Measurements from ENCODE around the gene C19orf12. TPM values are rescaled to one million over a fixed set of nuclear protein-coding genes. Genes with fewer than 3 reads are reported as not detected.

The C19orf12 gene
- total and polyA plus RNA-seq, 8 donors: 11.0 to 16.9 (median 12.2) TPM

- no peak for DNase-seq
- ATAC-seq: peak in 1 of 4 donors; percentile 43
- H3K36me3 ChIP-seq: no peaks in the 10 kb centered on the region
- no peak overlapping the region for H3K27ac ChIP-seq
- peak overlapping the region in 1 of 4 donors; percentile 30 for H3K4me3 ChIP-seq
- no peak for TF ChIP-seq CTCF (IDR thresholded peaks at IDR 0.05)
- H3K4me1 ChIP-seq: peaks cover 0 to 4% (median 0%) of the 10 kb centered on the region in 3 donors
- no peaks in the 10 kb centered on the region for H3K9me3 ChIP-seq
- no peak for FAIRE-seq
- WGBS, 2 donors: 4% methylated on average over 39 of the region's 39 CpGs
- intact Hi-C loops (cut with DNase I): no loop called here
- H3K27me3 ChIP-seq: peaks cover 0 to 19% (median 0%) of the 10 kb centered on the region in 4 donors
Observed at GRCh38 chr19:29724102-29724641, 9.1 kb upstream of the C19orf12 start.

DNA sequence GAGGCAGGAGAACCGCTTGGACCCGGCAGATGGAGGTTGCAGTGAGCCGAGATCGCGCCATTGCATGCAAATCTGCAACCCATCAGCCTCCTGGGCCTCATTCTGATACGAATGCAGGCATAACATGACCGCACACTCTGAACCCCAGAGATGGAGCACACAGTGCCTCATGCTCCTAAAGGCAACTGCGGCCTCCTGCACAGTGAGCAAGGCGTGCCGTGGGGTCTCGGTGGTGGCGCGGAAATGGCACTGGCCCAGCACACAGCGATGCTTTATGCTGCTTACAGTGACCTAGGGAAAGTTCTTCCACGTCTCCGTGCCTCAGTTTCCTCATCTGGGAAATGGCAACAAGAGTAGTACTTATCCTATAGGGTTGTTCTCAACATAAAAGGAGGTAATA is 2.0 kb upstream of the C19orf12 start:
- intact Hi-C loops (cut with DNase I): loop anchor here in 2 of 3 donors (5.0 kb wide), 1 partner anchor 105 kb away; no protein-coding TSS in a partner anchor
- TF ChIP-seq CTCF (IDR thresholded peaks at IDR 0.05): no peak
- Histone ChIP-seq H3K27ac (no peak overlapping the region), H3K9me3 (no peaks in the 10 kb centered on the region), H3K27me3 (no peaks in the 10 kb centered on the region), H3K36me3 (no peaks in the 10 kb centered on the region), H3K4me1 (peaks cover 7 to 18% (median 12%) of the 10 kb centered on the region in 3 donors), H3K4me3 (no peak overlapping the region)
- WGBS, 2 donors: 70 to 78% methylated on average over 16 of the region's 16 CpGs
- no peak for FAIRE-seq
- no peak for ATAC-seq
- DNase-seq: no peak

DNA sequence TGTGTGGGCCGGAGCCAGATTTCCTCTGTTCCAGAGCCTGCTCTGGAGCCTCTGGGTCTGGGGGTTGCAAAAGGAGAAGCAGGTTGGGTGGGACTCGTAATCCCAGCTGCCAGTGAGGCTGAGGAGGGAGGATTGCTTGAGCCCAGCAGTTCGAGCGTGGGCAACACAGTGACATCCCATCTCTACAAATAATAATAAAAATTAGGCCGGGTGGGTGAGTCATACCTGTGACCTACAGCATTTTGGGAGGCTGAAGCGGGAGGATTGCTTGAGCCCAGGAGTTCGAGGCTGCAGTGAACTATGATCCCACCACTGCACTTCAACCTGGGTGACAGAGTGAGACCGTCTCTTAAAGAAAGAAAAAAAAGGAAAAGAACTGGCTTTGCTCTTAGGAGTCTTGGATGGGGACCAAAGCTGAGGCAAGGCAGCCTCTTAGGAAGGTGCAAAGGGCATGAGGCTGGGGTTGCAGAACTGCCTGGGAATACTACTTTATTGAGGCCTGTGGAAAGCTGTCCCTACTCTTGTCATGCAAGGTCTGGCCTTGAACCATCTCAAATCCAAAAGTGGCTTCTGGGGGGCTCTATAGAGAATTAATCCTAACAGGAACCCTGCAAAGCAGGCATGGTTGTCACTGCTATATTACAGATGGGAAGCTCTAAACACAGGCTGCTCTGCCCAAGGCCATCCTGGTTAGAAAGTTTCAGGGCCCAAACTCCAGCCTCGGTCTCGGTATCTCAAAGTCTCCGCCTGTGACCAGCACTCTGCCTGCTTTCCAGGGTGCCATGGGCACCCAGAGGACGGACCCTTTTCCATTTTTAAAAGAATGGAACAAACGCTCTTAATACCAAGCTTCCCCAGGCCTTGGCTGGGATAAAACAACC is 880 bp upstream of the C19orf12 start:
- 11 to 14% methylated on average over 13 of the region's 13 CpGs for WGBS, 2 donors
- H3K27ac ChIP-seq: peak overlapping the region; percentile 92 to 95 (median 93)
- ATAC-seq (peak; percentile 7 to 22 (median 20)), DNase-seq (no peak), FAIRE-seq (no peak)
- peak overlapping the region; percentile 87 to 96 (median 91) for H3K4me3 ChIP-seq
- H3K4me1 ChIP-seq: peaks cover 7 to 18% (median 12%) of the 10 kb centered on the region in 3 donors
- no peaks in the 10 kb centered on the region for H3K27me3 ChIP-seq
- no peaks in the 10 kb centered on the region for H3K36me3 ChIP-seq
- intact Hi-C loops (cut with DNase I): loop anchor here in 2 of 3 donors (5.0 kb wide), 1 partner anchor 104 kb away; no protein-coding TSS in a partner anchor
- no peaks in the 10 kb centered on the region for H3K9me3 ChIP-seq
- no peak for TF ChIP-seq CTCF (IDR thresholded peaks at IDR 0.05)

GRCh38 chr19:29714371-29714952 is 599 bp downstream of the C19orf12 start:
- no peak for DNase-seq

More at GRCh38 chr19:29714371-29714952, 599 bp downstream of the C19orf12 start:
- H3K27ac ChIP-seq: peak overlapping the region; percentile 92 to 95 (median 93)
- ATAC-seq (peak; percentile 22 to 45 (median 24)), FAIRE-seq (no peak)
- H3K4me1 ChIP-seq: peaks cover 7 to 18% (median 12%) of the 10 kb centered on the region in 3 donors
- intact Hi-C loops (cut with DNase I): no loop called here
- 5 to 18% methylated on average over 9 to 15 of the region's 15 CpGs for WGBS, 2 donors
- H3K4me3 ChIP-seq: peak overlapping the region; percentile 87 to 96 (median 91)
- no peaks in the 10 kb centered on the region for H3K27me3 ChIP-seq
- H3K36me3 ChIP-seq: no peaks in the 10 kb centered on the region
- TF ChIP-seq CTCF (IDR thresholded peaks at IDR 0.05): no peak
- no peaks in the 10 kb centered on the region for H3K9me3 ChIP-seq
